ENCODE measurements around the gene PANK4.
A peak's percentile ranks its signal among the peaks of the same experiment; 100 is the strongest.
"Not testable (repeated sequence)": the region's sequence is repeated elsewhere in the genome, so short reads cannot be mapped to it uniquely, and the experiment has no call there.

Gene PANK4

DNA sequence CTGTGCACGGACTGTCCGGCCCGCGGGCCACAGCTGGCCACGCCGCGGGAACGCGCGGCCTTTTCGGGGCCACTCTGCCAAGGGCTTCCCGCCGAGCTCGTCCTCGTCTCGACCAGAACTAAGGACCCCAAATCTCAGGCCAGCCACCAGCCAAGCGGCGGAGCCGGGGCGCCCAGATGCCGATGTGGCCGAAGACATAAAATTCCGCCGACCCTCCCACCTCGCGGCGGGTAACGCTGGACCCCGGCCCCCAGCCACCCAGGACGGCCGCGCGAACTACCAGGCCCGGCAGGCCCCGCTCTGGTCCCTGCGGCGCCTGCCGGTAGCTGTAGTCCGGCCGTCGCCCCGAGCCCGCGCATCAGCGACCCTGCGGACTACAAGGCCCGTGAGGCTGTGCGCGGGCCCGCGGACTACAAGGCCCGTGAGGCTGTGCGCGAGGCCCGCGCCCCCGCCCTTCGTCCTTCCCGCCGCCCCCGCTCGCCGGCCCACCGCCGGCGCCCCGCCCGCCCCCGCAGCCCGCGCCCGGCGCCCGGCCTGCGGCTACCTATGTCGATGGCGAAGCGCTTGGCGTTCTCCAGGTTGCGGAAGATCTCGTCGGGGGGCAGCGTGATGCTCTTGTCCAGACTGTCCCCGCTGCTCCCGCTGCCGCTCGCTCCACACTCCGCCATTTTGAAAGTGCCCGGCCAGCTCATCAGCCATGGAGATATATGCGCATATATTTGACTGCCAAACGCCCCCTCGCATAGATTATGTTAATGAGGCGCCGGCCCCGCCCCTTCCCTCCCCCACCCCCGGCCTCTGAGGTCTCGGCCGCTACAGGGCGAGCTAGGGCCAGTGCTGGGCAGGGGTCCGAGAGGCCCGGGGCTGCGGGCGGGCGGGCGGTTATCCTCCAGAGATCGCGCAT is at the start of gene PANK4:
Gene PANK4 (minus strand): TSS at position 677 of the 904 bp plus-strand sequence. CDS start 9 bp downstream, at position 668.
- peak; percentile 95 for DNase-seq

GRCh38 chr1:2574350-2574749 is 48.0 kb upstream of the PANK4 start:
- DNase-seq: no peak

GRCh38 chr1:2573250-2573920 is 47.0 kb upstream of the PANK4 start:
- no peak for DNase-seq

DNA sequence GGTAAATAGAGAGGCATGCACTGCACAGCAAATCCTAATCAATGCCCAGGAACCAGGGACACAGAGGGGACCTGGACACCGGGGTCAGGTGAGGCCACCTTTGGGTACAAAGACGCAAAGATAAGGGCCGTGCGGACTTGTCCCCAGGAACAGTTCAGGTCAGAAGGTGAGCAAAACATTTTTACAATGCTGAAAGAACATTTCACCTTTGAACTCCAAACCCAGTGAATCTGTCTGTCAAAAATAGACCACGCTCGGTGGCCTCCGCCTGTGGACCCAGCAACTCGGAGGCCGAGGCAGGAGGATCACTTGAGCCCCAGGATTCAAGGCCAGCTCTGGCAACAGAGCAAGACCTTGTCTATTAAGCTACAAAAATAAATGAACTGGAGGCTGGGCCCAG is 45.0 kb upstream of the PANK4 start:
- no peak for DNase-seq

- no peak for DNase-seq
Measured at GRCh38 chr1:2570332-2570731, 43.9 kb upstream of the PANK4 start.

- DNase-seq: not testable (repeated sequence)
Measured at GRCh38 chr1:2569703-2570102, 43.3 kb upstream of the PANK4 start.

GRCh38 chr1:2569060-2569459 is 42.7 kb upstream of the PANK4 start:
- no peak for DNase-seq

GRCh38 chr1:2568187-2568816 is 41.9 kb upstream of the PANK4 start:
- not testable (repeated sequence) for DNase-seq

GRCh38 chr1:2567083-2567679 is 40.8 kb upstream of the PANK4 start:
- no peak for DNase-seq

DNA sequence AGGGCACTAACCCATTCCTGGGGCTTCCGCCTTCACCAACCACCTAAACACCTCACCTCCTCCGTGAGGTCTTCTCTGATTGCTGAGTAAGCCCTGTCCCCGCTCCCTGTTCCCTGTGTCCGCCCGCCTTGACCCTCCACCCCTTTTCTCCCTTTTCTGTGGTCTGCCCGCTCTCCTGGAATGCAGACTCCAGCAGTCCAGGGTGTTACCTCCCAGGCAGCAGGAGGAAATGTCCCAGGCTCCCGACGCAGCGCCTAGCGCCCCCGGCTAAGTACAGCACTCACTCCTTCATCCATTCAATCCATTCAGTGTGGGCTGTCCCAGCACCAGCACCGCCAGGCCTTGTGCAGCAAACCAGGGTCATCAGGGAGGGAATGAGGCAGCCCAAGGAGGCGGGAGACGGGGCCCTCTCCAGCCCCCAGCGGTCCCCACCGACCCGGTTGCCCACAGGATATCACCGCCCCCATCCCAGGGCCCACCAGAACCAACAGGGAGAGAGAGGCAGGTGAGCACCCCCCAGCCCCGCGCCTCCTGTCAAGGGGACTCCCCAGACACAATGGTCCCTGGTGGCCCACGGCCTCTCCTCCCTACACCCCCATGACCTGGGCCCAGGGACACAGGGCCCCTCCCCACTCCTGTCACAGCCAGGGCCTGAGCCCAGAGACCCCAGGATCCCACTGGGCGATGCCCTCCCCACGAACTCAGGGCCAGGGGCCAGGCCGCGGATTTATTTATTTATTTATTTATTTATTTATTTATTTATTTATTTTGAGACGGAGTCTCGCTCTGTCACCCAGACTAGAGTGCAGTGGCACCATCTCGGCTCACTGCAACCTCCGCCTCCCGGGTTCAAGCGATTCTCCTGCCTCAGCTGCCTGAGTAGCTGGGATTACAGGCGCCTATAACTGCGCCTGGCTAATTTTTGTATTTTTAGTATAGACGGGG is 40.0 kb upstream of the PANK4 start:
- DNase-seq: no peak

GRCh38 chr1:2564815-2565374 is 38.5 kb upstream of the PANK4 start:
- DNase-seq: peak; percentile 66

DNA sequence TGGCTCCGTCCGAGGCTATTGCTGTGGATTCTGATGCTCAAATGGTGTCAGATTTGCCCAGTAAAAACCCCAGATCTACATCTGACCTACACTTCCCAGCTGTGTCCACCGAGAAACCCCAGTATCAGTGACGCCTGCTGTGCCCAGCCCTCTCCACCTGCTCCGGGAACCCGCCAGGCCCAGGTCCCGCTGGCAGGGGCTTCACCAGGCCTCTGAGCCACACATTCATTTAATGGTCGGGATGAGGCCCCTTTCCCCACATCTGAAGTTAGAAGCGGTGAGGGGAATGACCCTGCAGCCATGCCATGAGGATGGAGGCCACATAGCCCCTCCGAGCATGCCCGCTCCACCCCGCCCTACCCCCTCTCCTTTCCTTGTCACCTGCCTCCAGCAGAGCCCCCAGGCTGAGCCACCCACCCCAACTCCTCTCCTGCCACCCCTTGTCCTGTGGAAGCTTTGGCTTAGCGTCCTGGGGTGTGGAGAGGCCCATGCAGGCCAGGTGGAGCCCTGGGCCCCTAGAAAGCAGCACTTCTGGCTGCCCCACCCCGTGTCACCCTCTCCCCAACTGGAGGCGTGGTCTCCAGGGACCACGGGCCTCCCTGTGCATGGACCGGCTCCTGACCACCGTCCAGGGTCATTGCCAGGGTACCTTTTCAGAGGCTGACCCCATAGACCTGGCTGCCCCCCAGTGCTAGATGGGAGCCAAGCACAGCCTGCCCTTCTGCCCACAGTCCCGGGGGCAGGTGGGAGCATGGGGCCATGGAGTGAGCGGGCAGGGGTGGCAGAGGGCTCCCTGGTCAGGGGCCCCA is 37.8 kb upstream of the PANK4 start:
- no peak for DNase-seq

DNA sequence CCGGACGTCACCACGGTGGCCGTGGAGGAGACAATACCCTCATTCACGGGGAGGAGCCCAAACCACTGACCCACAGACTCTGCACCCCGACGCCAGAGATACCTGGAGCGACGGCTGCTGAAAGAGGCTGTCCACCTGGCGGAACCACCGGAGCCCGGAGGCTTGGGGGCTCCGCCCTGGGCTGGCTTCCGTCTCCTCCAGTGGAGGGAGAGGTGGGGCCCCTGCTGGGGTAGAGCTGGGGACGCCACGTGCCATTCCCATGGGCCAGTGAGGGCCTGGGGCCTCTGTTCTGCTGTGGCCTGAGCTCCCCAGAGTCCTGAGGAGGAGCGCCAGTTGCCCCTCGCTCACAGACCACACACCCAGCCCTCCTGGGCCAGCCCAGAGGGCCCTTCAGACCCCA is 36.8 kb upstream of the PANK4 start:
- DNase-seq: no peak

DNA sequence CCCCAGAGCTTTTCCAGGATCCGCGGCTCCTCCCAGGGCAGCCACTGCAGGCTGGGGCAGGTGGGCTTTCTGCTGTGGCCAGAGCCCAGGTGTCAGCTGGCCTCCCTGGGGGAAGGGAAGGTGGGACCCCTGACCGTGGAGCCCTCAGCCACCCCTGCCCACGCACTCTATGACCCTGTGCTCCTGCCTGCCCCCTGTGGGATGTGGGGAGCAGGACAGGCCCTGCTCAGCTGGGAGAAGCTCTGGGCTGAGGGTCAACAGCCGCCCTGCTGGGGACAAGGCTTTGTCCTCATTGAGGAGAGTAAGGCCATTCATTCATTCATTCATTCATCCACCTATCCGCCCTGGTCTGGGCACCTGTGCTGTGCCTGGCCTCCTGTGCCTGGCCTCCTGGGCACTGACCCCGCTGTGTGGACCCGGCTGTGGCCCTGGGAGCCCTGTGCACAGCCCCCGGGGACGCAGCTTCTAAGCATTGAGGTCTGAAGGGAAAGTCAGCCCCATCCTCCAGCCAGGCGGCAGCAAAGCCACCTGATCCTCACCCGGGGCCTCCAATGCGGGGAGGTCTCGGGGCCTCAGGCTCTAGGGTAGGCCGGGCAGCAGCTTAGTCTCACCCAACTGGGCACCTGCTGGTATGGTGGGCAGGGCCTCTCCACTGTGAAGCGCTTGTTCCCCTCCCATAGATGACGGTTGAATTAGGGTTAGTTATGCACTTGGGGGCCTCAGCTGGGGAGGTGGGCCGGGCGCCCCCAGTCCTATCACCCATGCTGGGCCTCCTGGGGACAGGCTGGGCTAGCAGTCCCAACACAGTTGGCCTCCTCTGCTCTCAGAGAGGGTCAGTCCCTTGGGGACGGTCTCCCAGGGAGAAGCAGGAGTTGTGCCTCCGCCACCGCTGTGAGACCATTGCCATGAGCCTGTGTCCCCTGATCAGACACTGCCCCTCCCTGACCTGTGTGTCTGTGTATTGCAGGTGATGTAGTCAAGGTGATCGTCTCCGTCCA is 35.8 kb upstream of the PANK4 start:
- no peak for DNase-seq

GRCh38 chr1:2561446-2561845 is 35.0 kb upstream of the PANK4 start:
- DNase-seq: peak; percentile 37

DNA sequence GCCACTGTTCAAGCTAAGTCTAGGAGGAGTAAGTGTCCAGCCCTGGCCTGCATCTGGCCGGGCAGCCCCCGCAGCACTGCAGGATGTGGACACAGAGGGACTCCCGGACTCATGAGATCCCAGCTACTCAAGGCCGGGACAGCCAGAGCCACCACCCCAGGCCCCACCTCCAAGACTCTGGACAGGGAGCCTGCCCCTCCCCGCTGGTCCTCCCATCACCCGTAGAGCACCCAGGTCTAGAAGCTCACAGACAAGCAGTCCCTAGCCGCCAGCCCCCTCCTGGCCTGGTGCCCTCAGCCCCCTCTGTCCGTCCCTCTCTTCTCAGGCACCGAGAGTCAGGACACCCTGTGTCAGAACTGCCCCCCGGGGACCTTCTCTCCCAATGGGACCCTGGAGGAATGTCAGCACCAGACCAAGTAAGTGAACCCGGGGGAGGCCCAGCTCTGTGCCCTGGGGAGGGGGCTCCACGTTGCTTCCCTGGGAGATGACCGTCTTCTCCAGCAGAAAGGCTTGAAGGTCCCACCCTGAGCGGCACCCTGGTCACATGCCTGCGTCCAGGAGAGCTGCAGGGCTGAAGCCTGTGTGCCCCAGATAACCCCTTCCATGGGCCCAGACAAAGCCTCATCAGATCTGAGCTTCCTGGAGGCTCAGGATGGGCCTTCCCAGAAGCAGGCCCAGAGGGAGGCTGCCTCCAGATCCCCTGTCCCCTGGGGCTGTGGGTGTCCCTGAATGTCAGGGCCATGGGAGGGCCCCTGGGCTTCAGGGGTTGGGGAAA is 34.1 kb upstream of the PANK4 start:
- no peak for DNase-seq

GRCh38 chr1:2559509-2560298 is 33.3 kb upstream of the PANK4 start:
- no peak for DNase-seq

- no peak for DNase-seq
Measured at GRCh38 chr1:2558861-2559260, 32.5 kb upstream of the PANK4 start.

All from COR-L47 (cell line).